OCI-LY1 (cell line): ENCODE measurements around the gene MNAT1.

Source experiments
- H2AFZ ChIP-seq: fragments of 200-600 bp; sonication (generic), shearing (Covaris generic); 2 replicates; pipeline ENCODE4 v1.6.0; 2014; ENCODE audit warnings: antibody characterized with exemption, mild to moderate bottlenecking, low read length
- H3F3A ChIP-seq: fragments of 200-600 bp; sonication (generic), shearing (Covaris generic); 2 replicates; pipeline ENCODE4 v1.6.0; 2014; ENCODE audit warnings: mild to moderate bottlenecking, antibody characterized with exemption, low read length, moderate library complexity; ENCODE audit not compliant: insufficient read depth
- H3K27ac ChIP-seq: fragments of 200-600 bp; sonication (generic); 2 replicates; pipeline ENCODE4 v1.5.1; 2014; ENCODE audit warnings: low read length, mixed run types, mild to moderate bottlenecking, low read depth; ENCODE audit not compliant: poor library complexity, severe bottlenecking
- H3K27me3 ChIP-seq: fragments of 200-600 bp; sonication (generic); 2 replicates; pipeline ENCODE4 v1.6.0; 2014; ENCODE audit warnings: antibody characterized with exemption, mild to moderate bottlenecking, low read length, moderate library complexity; ENCODE audit not compliant: insufficient read depth
- H3K36me3 ChIP-seq: fragments of 200-600 bp; sonication (generic); 2 replicates; pipeline ENCODE4 v1.6.1; 2014; ENCODE audit warnings: mild to moderate bottlenecking, antibody characterized with exemption, low read length, moderate library complexity, mixed read lengths; ENCODE audit not compliant: insufficient read depth
- H3K4me1 ChIP-seq: fragments of 200-600 bp; sonication (generic); 2 replicates; pipeline ENCODE4 v1.5.1; 2014; ENCODE audit warnings: mild to moderate bottlenecking, low read length, moderate library complexity; ENCODE audit not compliant: insufficient read depth, severe bottlenecking
- H3K4me2 ChIP-seq: fragments of 200-600 bp; sonication (generic), shearing (Covaris generic); 2 replicates; pipeline ENCODE4 v1.6.1; 2014; ENCODE audit warnings: low read length
- H3K4me3 ChIP-seq: fragments of 200-600 bp; sonication (generic); 2 replicates; pipeline ENCODE4 v1.5.1; 2014; ENCODE audit warnings: low read length, low read depth, mild to moderate bottlenecking, mixed read lengths; ENCODE audit not compliant: poor library complexity, severe bottlenecking
- H3K79me2 ChIP-seq: fragments of 200-600 bp; shearing (Covaris generic); 2 replicates; pipeline ENCODE4 v1.6.1; 2016; ENCODE audit warnings: mixed run types, low read length, mixed read lengths; ENCODE audit not compliant: insufficient read depth
- H3K9ac ChIP-seq: fragments of 200-600 bp; sonication (generic), shearing (Covaris generic); 2 replicates; pipeline ENCODE4 v1.6.1; 2014; ENCODE audit warnings: mild to moderate bottlenecking, low read length, mixed read lengths
- H3K9me2 ChIP-seq: fragments of 200-600 bp; sonication (generic), shearing (Covaris generic); 2 replicates; pipeline ENCODE4 v1.6.1; 2014; ENCODE audit warnings: low read depth, mild to moderate bottlenecking, low read length, mixed read lengths
- H3K9me3 ChIP-seq: fragments of 200-600 bp; shearing (Covaris generic); 2 replicates; pipeline ENCODE4 v1.6.1; 2014; ENCODE audit warnings: low read length, mixed read lengths
- H4K20me1 ChIP-seq: fragments of 200-600 bp; sonication (generic), shearing (Covaris generic); 2 replicates; pipeline ENCODE4 v1.6.0; 2016; ENCODE audit warnings: mild to moderate bottlenecking, low read length; ENCODE audit not compliant: insufficient read depth
- EZH2 ChIP-seq: fragments of 200-600 bp; sonication (generic), shearing (Covaris generic); IDR thresholded peaks from 2 replicates; pipeline ENCODE4 v1.8.0; 2017; ENCODE audit warnings: borderline replicate concordance, mixed run types, mild to moderate bottlenecking, antibody characterized with exemption, low read length, moderate library complexity, mixed read lengths
- TF ChIP-seq, protein P1 (sequence below): fragments of 200-600 bp; sonication (generic), shearing (Covaris generic); IDR thresholded peaks from 2 replicates; pipeline ENCODE4 v1.5.1; 2017; ENCODE audit warnings: mild to moderate bottlenecking, antibody characterized with exemption, low read length, moderate library complexity, mixed read lengths

The MNAT1 gene

GRCh38 chr14:60971271-60971670 lies 236.7 kb downstream of the MNAT1 start:
- H3K79me2 ChIP-seq = no peaks in the 10 kb centered on the region
- no peak overlapping the region for H3K4me2 ChIP-seq
- no peak overlapping the region for H3K4me3 ChIP-seq
- H3K9ac ChIP-seq = no peak overlapping the region
- no peak overlapping the region for H2AFZ ChIP-seq
- no peaks in the 10 kb centered on the region for H3K27me3 ChIP-seq
- H4K20me1 ChIP-seq = no peaks in the 10 kb centered on the region
- no peak for TF ChIP-seq EZH2
- TF ChIP-seq, protein P1, sequence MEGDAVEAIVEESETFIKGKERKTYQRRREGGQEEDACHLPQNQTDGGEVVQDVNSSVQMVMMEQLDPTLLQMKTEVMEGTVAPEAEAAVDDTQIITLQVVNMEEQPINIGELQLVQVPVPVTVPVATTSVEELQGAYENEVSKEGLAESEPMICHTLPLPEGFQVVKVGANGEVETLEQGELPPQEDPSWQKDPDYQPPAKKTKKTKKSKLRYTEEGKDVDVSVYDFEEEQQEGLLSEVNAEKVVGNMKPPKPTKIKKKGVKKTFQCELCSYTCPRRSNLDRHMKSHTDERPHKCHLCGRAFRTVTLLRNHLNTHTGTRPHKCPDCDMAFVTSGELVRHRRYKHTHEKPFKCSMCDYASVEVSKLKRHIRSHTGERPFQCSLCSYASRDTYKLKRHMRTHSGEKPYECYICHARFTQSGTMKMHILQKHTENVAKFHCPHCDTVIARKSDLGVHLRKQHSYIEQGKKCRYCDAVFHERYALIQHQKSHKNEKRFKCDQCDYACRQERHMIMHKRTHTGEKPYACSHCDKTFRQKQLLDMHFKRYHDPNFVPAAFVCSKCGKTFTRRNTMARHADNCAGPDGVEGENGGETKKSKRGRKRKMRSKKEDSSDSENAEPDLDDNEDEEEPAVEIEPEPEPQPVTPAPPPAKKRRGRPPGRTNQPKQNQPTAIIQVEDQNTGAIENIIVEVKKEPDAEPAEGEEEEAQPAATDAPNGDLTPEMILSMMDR = no peak
- peaks cover 20% of the 10 kb centered on the region for H3K36me3 ChIP-seq
- no peak overlapping the region for H3K27ac ChIP-seq
- H3K4me1 ChIP-seq = peaks cover 6% of the 10 kb centered on the region
- no peaks in the 10 kb centered on the region for H3F3A ChIP-seq
- no peaks in the 10 kb centered on the region for H3K9me3 ChIP-seq
- no peaks in the 10 kb centered on the region for H3K9me2 ChIP-seq

DNA sequence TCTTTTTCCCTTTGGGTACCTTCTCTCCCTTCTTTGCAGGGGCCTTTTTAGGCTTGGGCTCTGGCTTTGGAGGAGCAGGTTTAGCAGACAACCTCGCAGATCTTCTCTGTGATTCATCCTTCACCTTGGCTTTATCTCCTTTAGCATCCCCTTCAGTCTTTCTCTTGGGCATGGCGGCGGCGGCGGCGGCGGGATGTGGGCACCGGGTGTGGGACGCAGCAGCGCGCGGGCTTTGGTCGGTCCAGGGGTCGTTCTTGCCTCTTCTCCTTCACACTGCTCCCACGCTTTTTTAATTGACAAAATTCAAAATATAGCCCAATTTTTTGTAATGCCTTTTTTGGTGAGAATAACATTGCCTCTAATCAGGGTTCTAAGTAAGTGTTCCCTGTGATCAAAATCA lies 237.7 kb downstream of the MNAT1 start:
- H3K4me2 ChIP-seq = no peak overlapping the region
- no peak overlapping the region for H3K27ac ChIP-seq
- no peaks in the 10 kb centered on the region for H3K79me2 ChIP-seq
- no peaks in the 10 kb centered on the region for H3K9me3 ChIP-seq
- H3F3A ChIP-seq = no peaks in the 10 kb centered on the region
- H4K20me1 ChIP-seq = no peaks in the 10 kb centered on the region
- TF ChIP-seq, protein P1 = no peak
- no peak for TF ChIP-seq EZH2
- no peaks in the 10 kb centered on the region for H3K27me3 ChIP-seq
- H3K4me1 ChIP-seq = peaks cover 9% of the 10 kb centered on the region
- no peak overlapping the region for H3K4me3 ChIP-seq
- peaks cover 23% of the 10 kb centered on the region for H3K36me3 ChIP-seq
- no peaks in the 10 kb centered on the region for H3K9me2 ChIP-seq
- H2AFZ ChIP-seq = no peak overlapping the region
- H3K9ac ChIP-seq = no peak overlapping the region

GRCh38 chr14:60973070-60973469 lies 238.5 kb downstream of the MNAT1 start:
- Histone ChIP-seq H3K9me3 (no peaks in the 10 kb centered on the region), H3K4me2 (no peak overlapping the region), H3K9me2 (no peaks in the 10 kb centered on the region), H4K20me1 (no peaks in the 10 kb centered on the region), H3K36me3 (peaks cover 30% of the 10 kb centered on the region), H3K4me1 (peaks cover 13% of the 10 kb centered on the region), H3K27me3 (no peaks in the 10 kb centered on the region), H3K4me3 (no peak overlapping the region), H3K79me2 (no peaks in the 10 kb centered on the region), H3K27ac (no peak overlapping the region), H3K9ac (no peak overlapping the region), H3F3A (no peaks in the 10 kb centered on the region), H2AFZ (no peak overlapping the region)
- TF ChIP-seq, protein P1 = no peak
- no peak for TF ChIP-seq EZH2
